ENCODE results near the gene ATXN1. TPM values are rescaled to one million over a fixed set of nuclear protein-coding genes. Genes with fewer than 3 reads are reported as not detected.

Gene ATXN1
- total and polyA plus RNA-seq, 2 of the 13 experiments (the other 11 are each of a cell fraction or from before 2014, with no cell fraction given), result 20.7 to 39.5 TPM

DNA sequence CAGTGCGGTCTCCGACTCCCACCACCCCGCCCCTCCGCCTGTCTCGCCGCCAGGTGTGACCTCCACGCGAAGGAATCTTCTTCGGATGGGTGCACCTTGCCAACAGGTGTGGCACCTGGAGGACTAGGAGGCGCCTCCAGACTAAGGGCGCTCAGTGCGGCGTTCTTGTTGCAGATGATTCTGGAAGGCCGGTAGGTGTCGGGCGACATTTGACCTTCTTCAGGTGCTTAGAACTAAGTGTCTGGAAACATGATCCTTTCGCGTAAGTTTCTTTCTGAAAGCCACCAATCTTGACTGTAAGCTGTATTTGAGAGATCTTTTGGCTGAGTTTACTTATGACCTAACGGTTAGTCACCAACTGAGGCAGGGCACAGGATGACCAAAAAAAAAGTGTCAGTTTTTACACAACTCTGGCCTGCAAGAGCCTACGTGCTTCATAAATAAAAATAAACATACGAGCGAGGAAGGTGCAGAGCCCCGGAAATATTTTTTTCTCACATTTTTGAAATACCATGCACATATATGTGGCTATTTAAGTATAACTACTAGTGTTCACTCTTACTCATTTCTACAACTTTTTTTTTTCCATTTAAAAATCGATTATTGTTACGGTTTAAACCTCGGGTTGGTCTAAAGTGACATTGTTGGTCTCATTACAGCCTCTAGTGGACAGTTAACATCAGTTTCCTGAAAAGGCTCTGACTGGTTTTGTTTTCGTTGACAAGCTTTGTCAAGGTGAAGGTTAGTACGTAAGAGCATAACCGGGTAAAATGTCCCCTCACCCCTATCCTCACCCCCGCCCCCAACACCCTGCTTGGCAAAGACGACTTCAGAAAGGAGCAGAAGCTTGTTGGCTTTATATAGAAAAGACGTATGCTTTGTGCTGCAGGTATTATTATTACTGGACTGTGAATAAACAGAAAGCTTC lies 1.6 kb upstream of the ATXN1 start:
- Histone ChIP-seq H3K79me2 (ENCODE audit: insufficient read depth, low read length) (peaks cover 26% of the 10 kb centered on the region), H2AFZ (ENCODE audit: low read length) (peak overlapping the region; percentile 13), H3K9ac (ENCODE audit: insufficient read depth, low read depth, low read length) (peak overlapping the region; percentile 78), H3K27ac (ENCODE audit: extremely low read length, insufficient read depth, low read length) (peak overlapping the region; percentile 76), H3K4me3 (replicated peaks in 1 of 3; ENCODE audit: insufficient read depth in 1 of 3, low read depth in 2 of 3, low read length in 3 of 3) (peak overlapping the region; percentile 74 to 93 (median 92)), H3K4me1 (ENCODE audit: insufficient read depth, low read length) (peaks cover 34% of the 10 kb centered on the region), H3K27me3 (ENCODE audit: control insufficient read depth in 1 of 2, insufficient read depth in 2 of 2, low read length in 2 of 2) (no peaks in the 10 kb centered on the region; a peak in 1 of 5 replicates), H4K20me1 (ENCODE audit: insufficient read depth, low read length) (peaks cover 12% of the 10 kb centered on the region; the same call in 1 of the 2 replicates), H3K4me2 (ENCODE audit: low read depth, low read length) (peak overlapping the region; percentile 95), H3K9me3 (ENCODE audit: low read length) (no peaks in the 10 kb centered on the region), H3K36me3 (replicated peaks in 1 of 2; ENCODE audit: control insufficient read depth in 1 of 2, insufficient read depth in 2 of 2, low read length in 2 of 2) (no peaks in the 10 kb centered on the region)
- ChIA-PET POLR2A (interaction anchor here (0.8 to 2.6 kb wide), 17 partner anchors 8 to 431 kb away, joined by 3 to 23 read pairs (median 4); no protein-coding TSS in a partner anchor), CTCF (ENCODE audit: low intra/inter-chr PET ratio, low total read pairs) (interaction anchor here (0.6 to 1.8 kb wide), 4 partner anchors 9 to 432 kb away, joined by 3 to 5 read pairs (median 4); no protein-coding TSS in a partner anchor)
- peak; percentile 2; the same call in 2 of the 3 replicates for ATAC-seq
- peak; percentile 86 for FAIRE-seq
- peak; percentile 82 for DNase-seq (ENCODE audit: low spot score)
- in situ Hi-C loops (cut with HindIII; ENCODE audit: extremely low pct_ligation_motif_present, low pct_unique_long_range_greater_than_20kb) (loop anchor here (5.0 kb wide), 3 partner anchors 181 to 431 kb away; no protein-coding TSS in a partner anchor), intact Hi-C loops (cut with micrococcal nuclease; ENCODE audit: unreplicated experiment) (loop anchor here (1.0 to 10.0 kb wide), 5 partner anchors 59 to 348 kb away; no protein-coding TSS in a partner anchor)
- WGBS (ENCODE audit: low lambda C conversion rate), result under 1% methylated on average over 32 of the region's 32 CpGs
- TSS peak; percentile 62 for BruUV-seq (replicated peaks)
- TF ChIP-seq, protein P1, sequence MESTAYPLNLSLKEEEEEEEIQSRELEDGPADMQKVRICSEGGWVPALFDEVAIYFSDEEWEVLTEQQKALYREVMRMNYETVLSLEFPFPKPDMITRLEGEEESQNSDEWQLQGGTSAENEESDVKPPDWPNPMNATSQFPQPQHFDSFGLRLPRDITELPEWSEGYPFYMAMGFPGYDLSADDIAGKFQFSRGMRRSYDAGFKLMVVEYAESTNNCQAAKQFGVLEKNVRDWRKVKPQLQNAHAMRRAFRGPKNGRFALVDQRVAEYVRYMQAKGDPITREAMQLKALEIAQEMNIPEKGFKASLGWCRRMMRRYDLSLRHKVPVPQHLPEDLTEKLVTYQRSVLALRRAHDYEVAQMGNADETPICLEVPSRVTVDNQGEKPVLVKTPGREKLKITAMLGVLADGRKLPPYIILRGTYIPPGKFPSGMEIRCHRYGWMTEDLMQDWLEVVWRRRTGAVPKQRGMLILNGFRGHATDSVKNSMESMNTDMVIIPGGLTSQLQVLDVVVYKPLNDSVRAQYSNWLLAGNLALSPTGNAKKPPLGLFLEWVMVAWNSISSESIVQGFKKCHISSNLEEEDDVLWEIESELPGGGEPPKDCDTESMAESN (CRISPR knock-in tag; conservative IDR thresholded peaks at IDR 0.05), result no peak
- TF ChIP-seq REL (CRISPR knock-in tag; conservative IDR thresholded peaks at IDR 0.05), result no peak
- TF ChIP-seq ZEB1 (IDR thresholded peaks at IDR 0.05; ENCODE audit: insufficient replicate concordance, low read depth), result peak; percentile 99
- TF ChIP-seq, protein P2, sequence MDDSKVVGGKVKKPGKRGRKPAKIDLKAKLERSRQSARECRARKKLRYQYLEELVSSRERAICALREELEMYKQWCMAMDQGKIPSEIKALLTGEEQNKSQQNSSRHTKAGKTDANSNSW (CRISPR knock-in tag; IDR thresholded peaks at IDR 0.05; ENCODE audit: borderline replicate concordance), result no peak
- TF ChIP-seq, protein P3, sequence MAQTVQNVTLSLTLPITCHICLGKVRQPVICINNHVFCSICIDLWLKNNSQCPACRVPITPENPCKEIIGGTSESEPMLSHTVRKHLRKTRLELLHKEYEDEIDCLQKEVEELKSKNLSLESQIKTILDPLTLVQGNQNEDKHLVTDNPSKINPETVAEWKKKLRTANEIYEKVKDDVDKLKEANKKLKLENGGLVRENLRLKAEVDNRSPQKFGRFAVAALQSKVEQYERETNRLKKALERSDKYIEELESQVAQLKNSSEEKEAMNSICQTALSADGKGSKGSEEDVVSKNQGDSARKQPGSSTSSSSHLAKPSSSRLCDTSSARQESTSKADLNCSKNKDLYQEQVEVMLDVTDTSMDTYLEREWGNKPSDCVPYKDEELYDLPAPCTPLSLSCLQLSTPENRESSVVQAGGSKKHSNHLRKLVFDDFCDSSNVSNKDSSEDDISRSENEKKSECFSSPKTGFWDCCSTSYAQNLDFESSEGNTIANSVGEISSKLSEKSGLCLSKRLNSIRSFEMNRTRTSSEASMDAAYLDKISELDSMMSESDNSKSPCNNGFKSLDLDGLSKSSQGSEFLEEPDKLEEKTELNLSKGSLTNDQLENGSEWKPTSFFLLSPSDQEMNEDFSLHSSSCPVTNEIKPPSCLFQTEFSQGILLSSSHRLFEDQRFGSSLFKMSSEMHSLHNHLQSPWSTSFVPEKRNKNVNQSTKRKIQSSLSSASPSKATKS (CRISPR knock-in tag; IDR thresholded peaks at IDR 0.05), result 0 out of 2 replicates have a peak, but pooled peaks have one; percentile 24
- TF ChIP-seq GATAD1 (CRISPR knock-in tag; IDR thresholded peaks at IDR 0.05), result 0 out of 2 replicates have a peak, but pooled peaks have one; percentile 44
- TF ChIP-seq, protein P4, sequence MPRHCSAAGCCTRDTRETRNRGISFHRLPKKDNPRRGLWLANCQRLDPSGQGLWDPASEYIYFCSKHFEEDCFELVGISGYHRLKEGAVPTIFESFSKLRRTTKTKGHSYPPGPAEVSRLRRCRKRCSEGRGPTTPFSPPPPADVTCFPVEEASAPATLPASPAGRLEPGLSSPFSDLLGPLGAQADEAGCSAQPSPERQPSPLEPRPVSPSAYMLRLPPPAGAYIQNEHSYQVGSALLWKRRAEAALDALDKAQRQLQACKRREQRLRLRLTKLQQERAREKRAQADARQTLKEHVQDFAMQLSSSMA (CRISPR knock-in tag; IDR thresholded peaks at IDR 0.05), result peak; percentile 81; the same call in 1 of the 2 replicates
- 0 out of 2 replicates have a peak, but pooled peaks have one; percentile 47 for TF ChIP-seq NAIF1 (CRISPR knock-in tag; IDR thresholded peaks at IDR 0.05; ENCODE audit: borderline replicate concordance)
- no peak for TF ChIP-seq MATR3 (CRISPR knock-in tag; IDR thresholded peaks at IDR 0.05)
- TF ChIP-seq ZNF652 (CRISPR knock-in tag; IDR thresholded peaks at IDR 0.05; ENCODE audit: borderline replicate concordance, low read depth), result peak; percentile 43; the same call in 1 of the 2 replicates
- no peak for TF ChIP-seq MED13 (CRISPR knock-in tag; IDR thresholded peaks at IDR 0.05)
- TF ChIP-seq SMC3 (IDR thresholded peaks at IDR 0.05; ENCODE audit: low read length), result peak; percentile 71
- TF ChIP-seq, protein P5, sequence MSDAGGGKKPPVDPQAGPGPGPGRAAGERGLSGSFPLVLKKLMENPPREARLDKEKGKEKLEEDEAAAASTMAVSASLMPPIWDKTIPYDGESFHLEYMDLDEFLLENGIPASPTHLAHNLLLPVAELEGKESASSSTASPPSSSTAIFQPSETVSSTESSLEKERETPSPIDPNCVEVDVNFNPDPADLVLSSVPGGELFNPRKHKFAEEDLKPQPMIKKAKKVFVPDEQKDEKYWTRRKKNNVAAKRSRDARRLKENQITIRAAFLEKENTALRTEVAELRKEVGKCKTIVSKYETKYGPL (CRISPR knock-in tag; IDR thresholded peaks at IDR 0.05), result no peak
- no peak for TF ChIP-seq ZZZ3 (CRISPR knock-in tag; IDR thresholded peaks at IDR 0.05; ENCODE audit: borderline replicate concordance)
- no peak for TF ChIP-seq ZBTB7A (CRISPR knock-in tag; IDR thresholded peaks at IDR 0.05)
- peak; percentile 67; the same call in 1 of the 2 replicates for TF ChIP-seq CHD4 (IDR thresholded peaks at IDR 0.05; ENCODE audit: borderline replicate concordance, low read length)
